ENCODE results near the gene SSR4.
"Not testable (repeated sequence)": the region's sequence is repeated elsewhere in the genome, so short reads cannot be mapped to it uniquely, and the experiment has no call there.

SSR4 gene

DNA sequence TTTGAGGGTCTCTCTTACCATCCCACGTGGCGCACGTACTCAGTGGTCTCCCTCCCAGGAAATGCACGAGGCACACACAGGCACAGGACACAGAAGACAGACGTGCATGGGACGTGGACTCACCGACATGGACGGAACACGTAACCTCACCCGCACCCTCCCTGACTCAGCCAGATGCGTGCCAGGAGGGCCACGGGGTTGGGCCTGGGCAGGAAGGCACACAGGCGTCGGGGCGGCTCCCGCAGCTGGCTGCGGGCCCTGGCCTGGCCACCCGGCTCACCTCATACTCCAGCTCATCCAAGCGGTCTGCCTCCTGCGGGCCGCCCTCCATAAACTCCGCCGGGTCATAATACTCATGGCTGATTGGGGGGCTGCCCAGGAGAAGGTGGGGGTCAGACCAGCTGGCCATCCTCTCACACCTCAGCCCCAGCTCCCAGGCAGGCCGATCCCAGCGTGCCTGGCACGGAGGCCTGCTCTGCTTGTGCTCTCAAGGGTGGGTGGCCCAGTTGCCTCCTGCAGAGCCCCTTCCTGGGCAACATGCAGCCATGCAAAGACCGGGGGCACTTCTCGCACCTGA, 12.6 kb downstream of the SSR4 start:
- no peak for DNase-seq

- no peak for DNase-seq
Observed at GRCh38 chrX:153807976-153808375, 13.5 kb downstream of the SSR4 start.

DNA sequence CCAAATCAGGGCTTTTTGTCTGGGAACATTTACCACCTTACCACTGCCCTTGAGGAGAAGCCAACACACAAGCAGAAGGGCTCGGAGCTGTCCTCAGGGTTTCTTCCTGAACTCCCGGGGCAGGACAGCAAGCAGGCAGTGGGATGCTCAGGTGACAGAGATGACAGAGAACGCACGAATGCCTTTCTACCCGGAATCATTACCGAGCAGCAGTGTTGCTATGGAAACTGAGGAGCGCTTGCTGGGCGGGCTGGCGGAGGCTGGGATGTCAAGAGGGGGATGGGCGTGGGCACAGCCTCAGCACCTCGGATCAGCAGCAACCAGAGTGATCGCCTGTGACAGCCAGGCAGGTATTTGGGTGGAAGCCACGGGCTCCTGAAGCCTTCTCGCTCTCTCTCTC, 17.8 kb downstream of the SSR4 start:
- no peak for DNase-seq

GRCh38 chrX:153813161-153813560, 18.7 kb downstream of the SSR4 start:
- DNase-seq: no peak

GRCh38 chrX:153814591-153815315, 20.3 kb downstream of the SSR4 start:
- DNase-seq: no peak

GRCh38 chrX:153816831-153817690, 22.6 kb downstream of the SSR4 start:
- DNase-seq: no peak

DNA sequence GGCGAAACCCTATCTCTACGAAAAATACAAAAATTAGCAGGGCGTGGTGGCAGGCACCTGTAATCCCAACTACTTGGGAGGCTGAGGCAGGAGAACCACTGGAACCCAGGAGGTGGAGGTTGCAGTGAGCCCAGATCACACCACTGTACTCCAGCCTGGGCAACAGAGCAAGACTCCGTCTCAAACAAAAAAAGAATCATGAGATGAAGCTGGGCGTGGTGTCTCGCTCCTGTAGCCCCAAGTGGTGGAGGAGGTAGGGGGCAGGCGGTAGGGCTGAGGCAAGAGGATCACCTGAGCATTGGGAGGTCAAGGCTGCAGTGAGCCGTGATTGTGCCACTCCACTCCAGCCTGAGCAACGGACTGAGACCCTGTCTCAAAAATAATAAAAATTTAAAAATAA, 23.6 kb downstream of the SSR4 start:
- not testable (repeated sequence) for DNase-seq

DNA sequence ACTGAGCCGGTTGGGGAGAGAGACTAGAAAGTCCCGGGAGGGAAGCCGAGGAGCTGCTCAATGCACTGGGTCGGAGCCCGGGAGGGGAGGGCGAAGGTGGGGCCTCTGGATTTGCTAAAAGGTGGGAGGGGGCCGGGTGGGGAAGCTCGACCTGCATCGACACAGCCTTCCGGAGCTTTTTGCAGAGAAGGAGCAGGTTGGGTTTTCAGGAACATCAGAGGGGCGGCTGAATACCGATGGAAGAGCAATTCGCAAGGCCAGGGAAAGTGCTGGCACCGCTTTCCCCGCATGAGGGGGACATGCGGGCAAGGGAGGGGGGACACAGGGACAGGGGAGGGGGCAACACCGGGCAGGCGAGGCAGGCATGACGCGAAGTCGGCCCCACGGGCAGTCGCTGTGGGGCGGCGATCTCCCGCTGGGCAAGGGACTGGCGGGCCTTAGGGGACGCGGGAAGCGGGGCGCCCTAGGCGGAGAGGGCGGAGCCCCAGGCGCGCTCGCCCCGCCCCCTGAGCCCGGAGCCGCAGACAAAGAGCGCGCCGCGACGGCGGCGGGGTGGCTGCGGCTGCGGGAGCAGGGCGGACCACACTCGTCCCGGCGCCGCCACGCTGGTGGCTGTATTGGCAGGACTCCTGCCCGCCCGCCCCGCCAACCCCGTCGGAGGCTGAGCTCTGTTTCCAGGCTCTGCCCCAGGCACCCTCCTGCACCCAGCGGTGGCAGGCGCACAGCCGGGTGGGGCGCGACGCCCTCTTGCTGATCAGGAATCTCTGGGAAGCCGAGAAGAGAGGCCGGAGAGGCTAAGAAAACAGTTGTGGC, 24.3 kb downstream of the SSR4 start:
- DNase-seq: peak in 1 of 2 experiments; percentile 72

GRCh38 chrX:153819384-153820040, 25.0 kb downstream of the SSR4 start:
- DNase-seq: no peak

GRCh38 chrX:153820601-153821000, 26.1 kb downstream of the SSR4 start:
- DNase-seq: peak in 1 of 2 experiments; percentile 41

DNA sequence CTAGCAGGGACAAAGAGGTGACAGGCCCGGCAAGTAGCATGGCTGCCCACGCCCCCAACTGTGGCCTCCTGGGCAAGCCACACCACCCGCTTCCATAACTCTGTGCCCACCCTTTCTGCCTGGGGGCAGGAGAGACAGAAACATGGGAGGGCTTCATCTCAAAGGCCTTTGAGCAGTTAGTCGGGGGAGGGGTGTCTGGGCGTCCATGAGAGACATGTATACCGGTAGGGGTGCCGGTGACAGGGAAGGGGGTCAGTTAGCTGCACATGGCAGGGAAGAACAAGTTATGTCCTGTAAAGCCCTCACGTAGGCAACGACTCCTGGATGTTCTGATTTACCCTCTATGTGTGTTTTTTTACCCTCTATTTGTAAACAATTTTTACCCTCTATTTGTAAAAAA, 26.6 kb downstream of the SSR4 start:
- DNase-seq: no peak

- DNase-seq: no peak
Observed at GRCh38 chrX:153824348-153824747, 29.9 kb downstream of the SSR4 start.

DNA sequence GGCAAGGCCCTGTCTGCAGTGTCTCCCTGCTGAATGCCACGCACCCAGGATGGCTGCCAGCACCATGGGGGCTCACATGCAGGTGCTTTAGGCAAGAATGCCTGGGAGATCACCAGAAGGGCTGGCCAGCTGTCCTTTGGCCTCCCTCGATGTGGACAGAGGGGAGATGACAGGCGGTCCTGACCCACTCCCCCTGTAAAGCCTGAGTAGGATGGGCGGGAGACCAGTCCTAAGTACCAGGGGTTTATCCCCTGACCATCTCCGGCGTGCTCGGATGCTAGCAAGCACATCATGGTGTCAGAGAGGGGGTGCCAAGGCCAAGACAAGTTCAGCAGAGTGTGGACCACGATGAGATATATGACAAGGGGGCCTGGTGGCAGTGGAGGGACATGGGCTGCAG, 30.6 kb downstream of the SSR4 start:
- DNase-seq: no peak

DNA sequence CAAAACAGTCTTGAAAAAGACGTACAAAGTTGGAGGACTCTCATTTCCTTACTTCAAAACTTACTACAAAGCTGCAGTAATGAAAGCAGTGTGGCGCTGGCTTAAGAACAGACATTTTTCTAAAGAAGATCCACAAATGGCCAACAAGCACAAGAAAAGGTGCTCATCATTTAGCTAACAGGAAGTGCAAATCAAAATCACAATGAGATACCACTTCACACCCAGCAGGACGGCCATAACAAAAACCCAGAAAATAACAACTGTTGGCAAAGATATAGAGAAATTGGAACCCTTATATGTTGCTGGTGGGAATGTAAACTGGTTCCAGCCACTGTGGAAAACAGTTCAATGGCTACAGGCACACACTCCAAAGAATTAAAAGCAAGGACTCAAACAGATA, 32.5 kb downstream of the SSR4 start:
- DNase-seq: no peak

- DNase-seq: no peak
Observed at GRCh38 chrX:153827903-153828302, 33.4 kb downstream of the SSR4 start.

GRCh38 chrX:153828308-153828707, 33.8 kb downstream of the SSR4 start:
- no peak for DNase-seq

DNA sequence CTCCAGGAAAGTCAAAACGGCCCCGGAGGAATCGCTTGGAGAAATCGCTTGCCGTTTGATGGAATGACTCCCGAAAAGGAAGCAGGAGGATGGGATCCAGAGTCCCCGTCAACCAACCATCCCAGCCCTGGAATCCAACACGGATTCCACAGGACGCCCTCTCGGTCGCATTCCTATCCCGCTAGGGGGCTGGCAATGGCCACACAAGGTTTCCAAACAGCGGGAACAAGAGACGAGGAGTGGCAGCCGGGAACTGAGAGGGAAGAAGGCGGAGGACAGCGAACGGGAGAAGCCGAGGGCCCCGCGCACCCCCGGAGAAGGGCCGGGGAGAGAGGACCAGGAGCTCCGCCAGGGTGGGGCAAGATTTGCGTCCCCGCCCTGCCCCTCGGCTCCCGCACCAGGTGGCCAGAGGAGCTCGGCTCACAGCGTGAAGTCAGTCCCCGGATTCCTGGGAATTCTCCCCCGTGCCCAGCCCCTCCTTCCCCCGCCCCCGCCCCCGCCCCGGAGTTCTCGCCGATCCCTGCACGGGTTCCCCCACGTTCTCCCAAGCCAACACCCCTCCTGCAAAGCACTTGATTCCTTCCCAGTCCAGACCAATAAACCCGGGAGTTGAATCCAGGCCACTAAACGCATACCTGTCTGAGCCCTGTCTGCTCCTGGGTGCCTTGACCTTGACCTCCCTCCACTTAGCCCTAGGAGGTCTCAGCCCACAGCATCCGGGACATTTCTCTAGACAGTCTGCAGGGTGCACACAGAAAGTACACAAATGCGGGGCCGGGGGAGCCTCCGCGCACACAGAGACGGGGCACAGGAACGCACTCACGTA, 34.5 kb downstream of the SSR4 start:
- peak in 1 of 2 experiments; percentile 60 for DNase-seq

DNA sequence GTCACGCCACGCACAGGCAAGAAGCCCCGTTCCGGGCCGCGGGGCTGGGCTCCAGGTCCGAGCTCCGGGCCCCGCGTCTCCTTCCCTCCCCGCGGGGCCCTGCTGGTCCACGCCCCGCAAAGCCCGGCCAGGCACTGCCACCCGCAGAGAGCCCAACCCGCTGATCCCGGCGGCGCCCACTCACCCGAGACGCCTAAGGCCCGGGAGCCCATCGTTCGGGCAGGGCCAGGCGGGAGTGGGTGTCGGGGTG, 35.0 kb downstream of the SSR4 start:
- no peak for DNase-seq

DNA sequence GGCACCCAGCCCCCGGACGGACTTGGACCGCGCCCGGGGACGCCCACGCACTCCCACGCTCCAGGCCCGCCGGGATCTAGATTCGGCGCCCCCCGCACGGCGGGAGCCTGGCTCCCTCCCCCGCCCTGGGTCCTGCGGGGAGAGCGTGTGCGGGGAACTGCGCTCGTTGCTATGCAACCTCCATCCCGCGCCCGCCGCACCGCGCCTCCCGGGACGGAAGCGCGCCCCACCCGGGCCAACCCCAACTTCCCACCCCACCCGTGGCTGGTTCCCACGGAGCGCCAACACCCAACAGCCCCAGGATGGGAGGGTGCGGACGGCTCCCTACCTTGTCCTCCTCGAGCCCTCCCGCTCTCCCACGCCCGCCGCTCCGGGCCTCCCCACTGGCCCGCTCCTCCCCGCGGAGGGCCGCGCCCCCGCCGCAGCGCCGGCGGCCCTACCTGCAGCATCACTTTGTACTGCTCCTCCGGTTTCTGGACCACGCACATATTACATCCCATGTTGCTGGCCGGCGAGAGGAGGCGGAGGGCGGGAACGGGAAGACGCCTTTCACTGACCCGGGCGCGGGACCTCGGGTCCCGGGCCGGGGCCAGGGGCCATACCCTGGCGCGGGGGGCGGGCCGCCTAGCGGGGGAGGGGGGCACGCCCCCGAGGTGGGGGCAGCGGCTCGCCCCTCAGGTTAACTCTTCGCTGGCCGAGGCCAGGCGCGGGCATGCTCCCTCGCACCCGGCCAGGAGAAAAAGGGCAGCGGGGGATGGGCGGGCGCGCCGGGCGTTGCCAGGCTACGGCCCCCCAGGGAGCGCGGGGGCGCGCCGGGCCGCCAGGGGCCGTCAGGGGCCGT, 35.6 kb downstream of the SSR4 start, which contains the start of gene PDZD4:
PDZD4 (minus strand) TSS at position 746 of the 841 bp plus-strand sequence; CDS start at position 500, 246 bp downstream.
- DNase-seq: peak in 1 of 2 experiments; percentile 57

DNA sequence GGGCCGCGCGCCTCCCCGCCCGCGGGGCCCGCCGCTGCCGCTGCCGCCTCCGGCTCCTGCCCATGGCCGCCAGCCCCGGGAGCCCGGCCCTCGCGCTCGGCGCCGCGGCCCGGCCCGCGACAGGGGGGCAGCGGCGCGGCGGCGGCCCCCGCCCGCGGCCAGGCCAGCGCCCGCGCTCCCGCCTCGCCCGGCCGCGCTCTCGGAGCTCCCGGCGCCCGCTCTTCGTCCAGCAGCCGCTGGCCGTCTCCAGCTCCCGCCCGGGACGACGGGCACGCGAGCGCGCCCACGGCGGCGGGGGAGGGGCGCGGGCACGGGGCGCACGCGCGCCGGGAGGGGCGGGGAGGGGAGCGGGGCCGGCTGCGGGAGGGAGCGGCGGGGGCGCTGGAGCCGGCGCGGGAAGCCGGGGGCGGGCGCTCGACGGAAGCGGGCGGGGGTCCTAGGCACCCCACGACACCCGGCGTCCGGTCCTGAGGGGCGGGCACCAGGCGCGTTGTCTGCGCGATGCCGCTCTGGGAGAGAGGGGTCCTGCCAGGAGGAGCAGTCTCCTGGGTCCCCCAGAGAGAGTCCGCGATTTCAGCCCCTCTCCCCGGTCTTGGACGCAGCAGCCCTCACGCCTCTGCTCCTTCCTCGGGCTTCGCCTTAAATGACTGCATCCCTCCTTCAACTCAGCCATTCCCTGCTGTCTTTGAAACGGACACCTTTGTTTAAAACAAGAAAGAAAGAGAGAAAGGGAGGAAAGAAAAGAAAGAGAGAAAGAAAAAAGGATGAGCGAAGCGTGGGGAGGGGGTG, 36.4 kb downstream of the SSR4 start:
- DNase-seq: peak in 1 of 2 experiments; percentile 52
